Liver (tissue), 9 donors: ENCODE results near the gene SMIM24. TPM values are rescaled to one million over a fixed set of nuclear protein-coding genes. Genes with fewer than 3 reads are reported as not detected.

Source experiments
- DNase-seq: peaks from one replicate; pipeline ENCODE4 v3.0.0-alpha.2; 2017; ENCODE audit warnings: low spot score
- H3K27ac ChIP-seq, 2 donors: one replicate each; pipeline ENCODE4 v1.7.0; 2013; ENCODE audit warnings: inconsistent platforms in 2 of 2, low read length in 2 of 2, control low read depth in 1 of 2, low read depth in 1 of 2, mild to moderate bottlenecking in 1 of 2
- H3K27me3 ChIP-seq, 4 donors: one replicate each; pipeline versions ENCODE4 v1.6.1 to v1.7.0; 2013; ENCODE audit warnings: low read length in 3 of 4, inconsistent platforms in 1 of 4, mild to moderate bottlenecking in 1 of 4, moderate library complexity in 1 of 4; ENCODE audit not compliant: control insufficient read depth in 4 of 4, insufficient read depth in 4 of 4
- H3K36me3 ChIP-seq, 4 donors: one replicate each; pipeline versions ENCODE4 v1.6.1 to v1.7.0; 2013; ENCODE audit warnings: low read length in 3 of 4, mild to moderate bottlenecking in 3 of 4, low read depth in 1 of 4, moderate library complexity in 1 of 4; ENCODE audit not compliant: control insufficient read depth in 4 of 4, insufficient read depth in 3 of 4
- H3K4me1 ChIP-seq, 4 donors: one replicate each; pipeline versions ENCODE4 v1.6.1 to v1.7.0; 2013; ENCODE audit warnings: low read length in 3 of 4, mild to moderate bottlenecking in 3 of 4, moderate library complexity in 1 of 4; ENCODE audit not compliant: control insufficient read depth in 4 of 4, insufficient read depth in 4 of 4
- H3K4me3 ChIP-seq, 3 donors: one replicate each; pipeline versions ENCODE4 v1.6.1 to v1.7.0; 2013; ENCODE audit warnings: low read length in 3 of 3, control low read depth in 1 of 3, low read depth in 1 of 3, mild to moderate bottlenecking in 1 of 3
- H3K9ac ChIP-seq, 2 donors: one replicate each; pipeline ENCODE4 v1.7.0; 2013; ENCODE audit warnings: low read length in 2 of 2, mild to moderate bottlenecking in 2 of 2, moderate library complexity in 2 of 2, control low read depth in 1 of 2, low read depth in 1 of 2
- H3K9me3 ChIP-seq, 4 donors: one replicate each; pipeline versions ENCODE4 v1.6.1 to v1.7.0; 2013; ENCODE audit warnings: low read length in 3 of 4; ENCODE audit not compliant: control insufficient read depth in 4 of 4
- EGR1 ChIP-seq, 2 donors: IDR thresholded peaks; 2 replicates each; pipeline ENCODE4 v1.6.1; 2016 to 2018; ENCODE audit warnings: antibody characterized with exemption in 2 of 2, low read depth in 2 of 2
- FOXA1 ChIP-seq: IDR thresholded peaks from 2 replicates; pipeline ENCODE4 v1.6.1; 2016; ENCODE audit warnings: antibody characterized with exemption
- FOXA2 ChIP-seq: IDR thresholded peaks from 2 replicates; pipeline ENCODE4 v1.6.1; 2016; ENCODE audit warnings: antibody characterized with exemption
- GABPA ChIP-seq, 2 donors: IDR thresholded peaks in 1 of 2; conservative IDR thresholded peaks in 1 of 2; 2 replicates each; pipeline ENCODE4 v1.6.1; 2016; ENCODE audit warnings: antibody characterized with exemption in 2 of 2, mild to moderate bottlenecking in 1 of 2, moderate library complexity in 1 of 2
- HNF4A ChIP-seq, 2 donors: conservative IDR thresholded peaks; 2 replicates each; pipeline ENCODE4 v1.6.1; 2016; ENCODE audit warnings: antibody characterized with exemption in 2 of 2, mild to moderate bottlenecking in 2 of 2
- NR2F2 ChIP-seq: IDR thresholded peaks from 2 replicates; pipeline ENCODE4 v1.6.1; 2016; ENCODE audit warnings: antibody characterized with exemption
- RAD21 ChIP-seq, 2 donors: IDR thresholded peaks; 2 replicates each; pipeline ENCODE4 v1.6.1; 2016; ENCODE audit warnings: antibody characterized with exemption in 2 of 2, mild to moderate bottlenecking in 2 of 2
- RXRA ChIP-seq, 2 donors: IDR thresholded peaks; 2 replicates each; pipeline ENCODE4 v1.6.1; 2017 to 2018; ENCODE audit warnings: antibody characterized with exemption in 2 of 2, mild to moderate bottlenecking in 1 of 2
- SP1 ChIP-seq: IDR thresholded peaks from 2 replicates; pipeline ENCODE4 v1.6.1; 2018; ENCODE audit warnings: antibody characterized with exemption, mild to moderate bottlenecking
- TAF1 ChIP-seq: conservative IDR thresholded peaks from 2 replicates; pipeline ENCODE4 v1.6.1; 2016; ENCODE audit warnings: antibody characterized with exemption, mild to moderate bottlenecking
- YY1 ChIP-seq: IDR thresholded peaks from 2 replicates; pipeline ENCODE4 v1.6.1; 2016; ENCODE audit warnings: antibody characterized with exemption, mild to moderate bottlenecking
- WGBS: extraction: QIAGEN DNeasy Blood & Tissue Kit; methylation state at CpG from one replicate; pipeline ENCODE4 v1.1.7; 2013; 5-methylcytosine and 5-hydroxymethylcytosine counted together
- polyA plus RNA-seq, 2 donors: library from polyadenylated mRNA; stranded (reverse) in 1 of 2; unstranded in 1 of 2; fragments of 200-250 nt in 1 of 2; fragments of >200 nt in 1 of 2; fragmentation: Nextera tagmentation in 1 of 2; extraction: Ambion mirVana in 1 of 2; gene quantifications; one replicate each; pipeline versions ENCODE4 v1.2.1 to v1.2.3, GENCODE V29; 2013 to 2015
- total RNA-seq, 2 donors: library from RNA; depleted of rRNA; stranded (reverse); fragments of >200 nt; gene quantifications; one replicate each; pipeline ENCODE4 v1.2.3, GENCODE V29; 2014
- TF ChIP-seq, protein P1 (sequence below): IDR thresholded peaks from 2 replicates; pipeline ENCODE4 v1.6.1; 2016; ENCODE audit warnings: antibody characterized with exemption, mild to moderate bottlenecking
- TF ChIP-seq, protein P2 (sequence below): IDR thresholded peaks from 2 replicates; pipeline ENCODE4 v1.6.1; 2016; ENCODE audit warnings: antibody characterized with exemption
- TF ChIP-seq, protein P3 (sequence below): fragments of 150-350 bp; IDR thresholded peaks from 2 replicates; pipeline ENCODE4 v1.5.1; 2017; ENCODE audit warnings: improper control_type of control experiment, low read depth, low read length; ENCODE audit not compliant: missing input control
- TF ChIP-seq, protein P4 (sequence below): IDR thresholded peaks from 2 replicates; pipeline ENCODE4 v1.6.1; 2016; ENCODE audit warnings: antibody characterized with exemption
- TF ChIP-seq, protein P5 (sequence below): IDR thresholded peaks from 2 replicates; pipeline ENCODE4 v1.6.1; 2016; ENCODE audit warnings: antibody characterized with exemption
- donor health status: healthy.
- donor health status: healthy.
- donor health status: healthy.
- donor health status: healthy.
- donor health status: healthy.

The SMIM24 gene
- total and polyA plus RNA-seq, 4 donors: 0.17 to 13.7 (median 2.8) TPM

DNA sequence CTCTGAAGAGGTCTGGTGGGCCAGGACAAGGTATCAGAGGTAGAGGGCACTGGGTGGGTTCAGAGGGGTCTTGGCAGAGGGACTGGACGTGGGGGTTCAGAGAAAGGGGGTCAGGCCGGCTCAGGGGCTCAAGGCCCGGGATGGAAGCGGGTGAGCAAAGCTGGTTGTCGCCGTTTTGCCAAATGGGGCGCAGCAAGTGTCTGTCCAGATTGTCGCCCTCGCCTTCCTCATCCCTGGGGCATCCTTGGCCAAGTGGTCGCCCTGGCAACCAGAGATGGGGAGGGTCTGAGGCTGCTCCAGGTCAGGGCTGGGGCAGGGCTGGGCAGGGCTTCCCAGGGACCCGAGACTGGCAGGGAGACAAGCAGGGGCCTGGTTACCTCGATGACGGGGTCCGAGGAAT lies 13.3 kb upstream of the SMIM24 start (continued):
- no peak for TF ChIP-seq RAD21 (IDR thresholded peaks at IDR 0.05)
- TF ChIP-seq NR2F2: no peak
- TF ChIP-seq FOXA2: no peak
- TF ChIP-seq TAF1: no peak

DNA sequence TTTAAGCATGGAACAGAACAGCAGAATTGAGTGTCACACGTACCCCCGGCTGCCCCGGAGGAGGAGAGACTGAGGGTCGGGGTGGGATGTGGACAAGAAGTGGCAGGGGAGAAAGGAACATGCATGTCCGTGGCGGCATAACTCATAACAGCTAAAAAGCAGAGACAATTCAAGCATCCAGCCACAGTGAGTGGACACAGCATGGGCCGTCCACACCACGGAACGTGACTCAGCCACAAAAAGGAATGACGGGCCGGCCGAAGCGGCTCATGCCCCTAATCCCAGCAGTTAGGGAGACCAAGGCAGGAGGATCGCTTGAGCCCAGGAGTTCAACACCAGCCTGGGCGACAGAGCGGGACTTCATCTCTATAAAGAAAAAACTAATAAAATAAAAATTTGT lies 12.6 kb upstream of the SMIM24 start:
- H3K9ac ChIP-seq: no peak overlapping the region
- H3K4me1 ChIP-seq: no peaks in the 10 kb centered on the region
- H3K9me3 ChIP-seq: no peaks in the 10 kb centered on the region
- H3K36me3 ChIP-seq: peaks cover 0 to 32% (median 12%) of the 10 kb centered on the region in 4 donors
- TF ChIP-seq, protein P1, sequence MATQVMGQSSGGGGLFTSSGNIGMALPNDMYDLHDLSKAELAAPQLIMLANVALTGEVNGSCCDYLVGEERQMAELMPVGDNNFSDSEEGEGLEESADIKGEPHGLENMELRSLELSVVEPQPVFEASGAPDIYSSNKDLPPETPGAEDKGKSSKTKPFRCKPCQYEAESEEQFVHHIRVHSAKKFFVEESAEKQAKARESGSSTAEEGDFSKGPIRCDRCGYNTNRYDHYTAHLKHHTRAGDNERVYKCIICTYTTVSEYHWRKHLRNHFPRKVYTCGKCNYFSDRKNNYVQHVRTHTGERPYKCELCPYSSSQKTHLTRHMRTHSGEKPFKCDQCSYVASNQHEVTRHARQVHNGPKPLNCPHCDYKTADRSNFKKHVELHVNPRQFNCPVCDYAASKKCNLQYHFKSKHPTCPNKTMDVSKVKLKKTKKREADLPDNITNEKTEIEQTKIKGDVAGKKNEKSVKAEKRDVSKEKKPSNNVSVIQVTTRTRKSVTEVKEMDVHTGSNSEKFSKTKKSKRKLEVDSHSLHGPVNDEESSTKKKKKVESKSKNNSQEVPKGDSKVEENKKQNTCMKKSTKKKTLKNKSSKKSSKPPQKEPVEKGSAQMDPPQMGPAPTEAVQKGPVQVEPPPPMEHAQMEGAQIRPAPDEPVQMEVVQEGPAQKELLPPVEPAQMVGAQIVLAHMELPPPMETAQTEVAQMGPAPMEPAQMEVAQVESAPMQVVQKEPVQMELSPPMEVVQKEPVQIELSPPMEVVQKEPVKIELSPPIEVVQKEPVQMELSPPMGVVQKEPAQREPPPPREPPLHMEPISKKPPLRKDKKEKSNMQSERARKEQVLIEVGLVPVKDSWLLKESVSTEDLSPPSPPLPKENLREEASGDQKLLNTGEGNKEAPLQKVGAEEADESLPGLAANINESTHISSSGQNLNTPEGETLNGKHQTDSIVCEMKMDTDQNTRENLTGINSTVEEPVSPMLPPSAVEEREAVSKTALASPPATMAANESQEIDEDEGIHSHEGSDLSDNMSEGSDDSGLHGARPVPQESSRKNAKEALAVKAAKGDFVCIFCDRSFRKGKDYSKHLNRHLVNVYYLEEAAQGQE: no peak
- no peak for TF ChIP-seq NR2F2
- TF ChIP-seq, protein P2, sequence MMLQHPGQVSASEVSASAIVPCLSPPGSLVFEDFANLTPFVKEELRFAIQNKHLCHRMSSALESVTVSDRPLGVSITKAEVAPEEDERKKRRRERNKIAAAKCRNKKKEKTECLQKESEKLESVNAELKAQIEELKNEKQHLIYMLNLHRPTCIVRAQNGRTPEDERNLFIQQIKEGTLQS: no peak
- no peak for TF ChIP-seq FOXA2
- TF ChIP-seq TAF1: no peak
- TF ChIP-seq, protein P3, sequence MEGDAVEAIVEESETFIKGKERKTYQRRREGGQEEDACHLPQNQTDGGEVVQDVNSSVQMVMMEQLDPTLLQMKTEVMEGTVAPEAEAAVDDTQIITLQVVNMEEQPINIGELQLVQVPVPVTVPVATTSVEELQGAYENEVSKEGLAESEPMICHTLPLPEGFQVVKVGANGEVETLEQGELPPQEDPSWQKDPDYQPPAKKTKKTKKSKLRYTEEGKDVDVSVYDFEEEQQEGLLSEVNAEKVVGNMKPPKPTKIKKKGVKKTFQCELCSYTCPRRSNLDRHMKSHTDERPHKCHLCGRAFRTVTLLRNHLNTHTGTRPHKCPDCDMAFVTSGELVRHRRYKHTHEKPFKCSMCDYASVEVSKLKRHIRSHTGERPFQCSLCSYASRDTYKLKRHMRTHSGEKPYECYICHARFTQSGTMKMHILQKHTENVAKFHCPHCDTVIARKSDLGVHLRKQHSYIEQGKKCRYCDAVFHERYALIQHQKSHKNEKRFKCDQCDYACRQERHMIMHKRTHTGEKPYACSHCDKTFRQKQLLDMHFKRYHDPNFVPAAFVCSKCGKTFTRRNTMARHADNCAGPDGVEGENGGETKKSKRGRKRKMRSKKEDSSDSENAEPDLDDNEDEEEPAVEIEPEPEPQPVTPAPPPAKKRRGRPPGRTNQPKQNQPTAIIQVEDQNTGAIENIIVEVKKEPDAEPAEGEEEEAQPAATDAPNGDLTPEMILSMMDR: no peak
- TF ChIP-seq SP1: no peak
- TF ChIP-seq RXRA (IDR thresholded peaks at IDR 0.05): no peak
- no peak for TF ChIP-seq FOXA1
- TF ChIP-seq, protein P4, sequence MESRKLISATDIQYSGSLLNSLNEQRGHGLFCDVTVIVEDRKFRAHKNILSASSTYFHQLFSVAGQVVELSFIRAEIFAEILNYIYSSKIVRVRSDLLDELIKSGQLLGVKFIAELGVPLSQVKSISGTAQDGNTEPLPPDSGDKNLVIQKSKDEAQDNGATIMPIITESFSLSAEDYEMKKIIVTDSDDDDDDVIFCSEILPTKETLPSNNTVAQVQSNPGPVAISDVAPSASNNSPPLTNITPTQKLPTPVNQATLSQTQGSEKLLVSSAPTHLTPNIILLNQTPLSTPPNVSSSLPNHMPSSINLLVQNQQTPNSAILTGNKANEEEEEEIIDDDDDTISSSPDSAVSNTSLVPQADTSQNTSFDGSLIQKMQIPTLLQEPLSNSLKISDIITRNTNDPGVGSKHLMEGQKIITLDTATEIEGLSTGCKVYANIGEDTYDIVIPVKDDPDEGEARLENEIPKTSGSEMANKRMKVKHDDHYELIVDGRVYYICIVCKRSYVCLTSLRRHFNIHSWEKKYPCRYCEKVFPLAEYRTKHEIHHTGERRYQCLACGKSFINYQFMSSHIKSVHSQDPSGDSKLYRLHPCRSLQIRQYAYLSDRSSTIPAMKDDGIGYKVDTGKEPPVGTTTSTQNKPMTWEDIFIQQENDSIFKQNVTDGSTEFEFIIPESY: no peak
- TF ChIP-seq, protein P5, sequence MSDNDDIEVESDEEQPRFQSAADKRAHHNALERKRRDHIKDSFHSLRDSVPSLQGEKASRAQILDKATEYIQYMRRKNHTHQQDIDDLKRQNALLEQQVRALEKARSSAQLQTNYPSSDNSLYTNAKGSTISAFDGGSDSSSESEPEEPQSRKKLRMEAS: no peak
- TF ChIP-seq GABPA (IDR thresholded peaks at IDR 0.05 in 1 of 2, conservative IDR thresholded peaks at IDR 0.05 in 1 of 2): no peak
- TF ChIP-seq RAD21 (IDR thresholded peaks at IDR 0.05): no peak
- TF ChIP-seq YY1: no peak
- no peak for TF ChIP-seq EGR1 (IDR thresholded peaks at IDR 0.05; ENCODE audit: low read depth in 2 of 2)
- no peak for TF ChIP-seq HNF4A (conservative IDR thresholded peaks at IDR 0.05)
- DNase-seq: no peak
- H3K27me3 ChIP-seq: no peaks in the 10 kb centered on the region
- no peak overlapping the region for H3K4me3 ChIP-seq
- 95% methylated on average over 16 of the region's 16 CpGs for WGBS
- H3K27ac ChIP-seq: no peak overlapping the region
